HPDE6-E6E7 (cell line): ENCODE measurements around the gene DMRT3.

ENCODE experiments used
- DNase-seq: peaks from one replicate; pipeline ENCODE4 v3.0.0; 2011; ENCODE audit warnings: missing footprints; ENCODE audit errors: extremely low spot score

The DMRT3 gene

GRCh38 chr9:1002678-1003077 lies 26.2 kb downstream of the DMRT3 start:
- no peak for DNase-seq

GRCh38 chr9:1005043-1005667 lies 28.7 kb downstream of the DMRT3 start:
- DNase-seq, result peak; percentile 58

GRCh38 chr9:1007312-1007711 lies 30.9 kb downstream of the DMRT3 start:
- no peak for DNase-seq

- DNase-seq, result no peak
Observed at GRCh38 chr9:1008216-1008615, 31.8 kb downstream of the DMRT3 start.

GRCh38 chr9:1009101-1009707 lies 32.7 kb downstream of the DMRT3 start:
- peak; percentile 70 for DNase-seq

GRCh38 chr9:1013021-1013420 lies 36.6 kb downstream of the DMRT3 start:
- DNase-seq, result no peak

GRCh38 chr9:1014225-1014624 lies 37.8 kb downstream of the DMRT3 start:
- DNase-seq, result no peak

GRCh38 chr9:1014640-1015039 lies 38.2 kb downstream of the DMRT3 start:
- DNase-seq, result no peak

GRCh38 chr9:1018121-1018520 lies 41.7 kb downstream of the DMRT3 start:
- DNase-seq, result peak; percentile 37

GRCh38 chr9:1024112-1024511 lies 47.7 kb downstream of the DMRT3 start:
- DNase-seq, result no peak

- no peak for DNase-seq
Observed at GRCh38 chr9:1025131-1025530, 48.7 kb downstream of the DMRT3 start.

GRCh38 chr9:1026219-1026618 lies 49.8 kb downstream of the DMRT3 start:
- DNase-seq, result no peak

GRCh38 chr9:1028501-1029190 lies 52.2 kb downstream of the DMRT3 start:
- DNase-seq, result no peak

GRCh38 chr9:1031951-1032601 lies 55.6 kb downstream of the DMRT3 start:
- DNase-seq, result no peak

- DNase-seq, result no peak
Observed at GRCh38 chr9:1034271-1034670, 57.8 kb downstream of the DMRT3 start.

GRCh38 chr9:1039589-1039988 lies 63.1 kb downstream of the DMRT3 start:
- no peak for DNase-seq
